H1 (cell line): ENCODE results near the gene EIF1B. TPM values are rescaled to one million over a fixed set of nuclear protein-coding genes. Genes with fewer than 3 reads are reported as not detected.

Experiments used
- CHD2 ChIP-seq: IDR thresholded peaks from 2 replicates; pipeline ENCODE4 v1.6.1; 2012; ENCODE audit warnings: low read length, improper control_type of control experiment
- KDM4A ChIP-seq: IDR thresholded peaks from one replicate; pipeline ENCODE4 v1.7.1; 2012; ENCODE audit warnings: low read depth, mild to moderate bottlenecking, moderate library complexity, low read length, inconsistent platforms; ENCODE audit not compliant: severe bottlenecking
- polyA plus RNA-seq, 7 experiments: library from polyadenylated mRNA; depleted of rRNA in 3 of 7; stranded (reverse) in 5 of 7; unstranded in 2 of 7; fragments of >200 nt in 5 of 7; fragments of 200-250 nt in 2 of 7; gene quantifications; 1 replicate in 5 of 7; 2 replicates in 1 of 7; 4 replicates in 1 of 7; pipeline versions ENCODE4 v1.2.1 to v1.2.3, GENCODE V29; 2011 to 2013; ENCODE audit warnings: missing spikeins in 2 of 7, mixed read lengths in 2 of 7
- total RNA-seq: library from RNA; stranded (reverse); fragmentation: NEBNext Ultra II Directional; extraction: Animal tissue kit (Norgen Biotek cat#: 25700); gene quantifications from 2 replicates; pipeline ENCODE4 v1.2.1, GENCODE V29; 2021

Gene EIF1B
- total and polyA plus RNA-seq, 2 of the 8 experiments (the other 6 are each of a cell fraction or from before 2014, with no cell fraction given) = 42.4 to 115 TPM

GRCh38 chr3:40333852-40334251 is 24.3 kb downstream of the EIF1B start (continued):
- TF ChIP-seq KDM4A = no peak
- TF ChIP-seq CHD2 = no peak
